ENCODE results near the gene PYGB. TPM values are rescaled to one million over a fixed set of nuclear protein-coding genes. Genes with fewer than 3 reads are reported as not detected.

PYGB gene
- 87.8 and 203 TPM in 2 replicates for total RNA-seq (ENCODE audit: low replicate concordance)

- DNase-seq (ENCODE audit: low read depth) = peak; percentile 81
- TF ChIP-seq, protein P1, sequence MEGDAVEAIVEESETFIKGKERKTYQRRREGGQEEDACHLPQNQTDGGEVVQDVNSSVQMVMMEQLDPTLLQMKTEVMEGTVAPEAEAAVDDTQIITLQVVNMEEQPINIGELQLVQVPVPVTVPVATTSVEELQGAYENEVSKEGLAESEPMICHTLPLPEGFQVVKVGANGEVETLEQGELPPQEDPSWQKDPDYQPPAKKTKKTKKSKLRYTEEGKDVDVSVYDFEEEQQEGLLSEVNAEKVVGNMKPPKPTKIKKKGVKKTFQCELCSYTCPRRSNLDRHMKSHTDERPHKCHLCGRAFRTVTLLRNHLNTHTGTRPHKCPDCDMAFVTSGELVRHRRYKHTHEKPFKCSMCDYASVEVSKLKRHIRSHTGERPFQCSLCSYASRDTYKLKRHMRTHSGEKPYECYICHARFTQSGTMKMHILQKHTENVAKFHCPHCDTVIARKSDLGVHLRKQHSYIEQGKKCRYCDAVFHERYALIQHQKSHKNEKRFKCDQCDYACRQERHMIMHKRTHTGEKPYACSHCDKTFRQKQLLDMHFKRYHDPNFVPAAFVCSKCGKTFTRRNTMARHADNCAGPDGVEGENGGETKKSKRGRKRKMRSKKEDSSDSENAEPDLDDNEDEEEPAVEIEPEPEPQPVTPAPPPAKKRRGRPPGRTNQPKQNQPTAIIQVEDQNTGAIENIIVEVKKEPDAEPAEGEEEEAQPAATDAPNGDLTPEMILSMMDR (IDR thresholded peaks at IDR 0.05; ENCODE audit: insufficient read depth, low read length) = no peak
Observed at GRCh38 chr20:25247956-25248785, at the start of gene PYGB. Gene PYGB (plus strand): TSS chr20:25248085. CDS start chr20:25248179, 94 bp downstream.

DNA sequence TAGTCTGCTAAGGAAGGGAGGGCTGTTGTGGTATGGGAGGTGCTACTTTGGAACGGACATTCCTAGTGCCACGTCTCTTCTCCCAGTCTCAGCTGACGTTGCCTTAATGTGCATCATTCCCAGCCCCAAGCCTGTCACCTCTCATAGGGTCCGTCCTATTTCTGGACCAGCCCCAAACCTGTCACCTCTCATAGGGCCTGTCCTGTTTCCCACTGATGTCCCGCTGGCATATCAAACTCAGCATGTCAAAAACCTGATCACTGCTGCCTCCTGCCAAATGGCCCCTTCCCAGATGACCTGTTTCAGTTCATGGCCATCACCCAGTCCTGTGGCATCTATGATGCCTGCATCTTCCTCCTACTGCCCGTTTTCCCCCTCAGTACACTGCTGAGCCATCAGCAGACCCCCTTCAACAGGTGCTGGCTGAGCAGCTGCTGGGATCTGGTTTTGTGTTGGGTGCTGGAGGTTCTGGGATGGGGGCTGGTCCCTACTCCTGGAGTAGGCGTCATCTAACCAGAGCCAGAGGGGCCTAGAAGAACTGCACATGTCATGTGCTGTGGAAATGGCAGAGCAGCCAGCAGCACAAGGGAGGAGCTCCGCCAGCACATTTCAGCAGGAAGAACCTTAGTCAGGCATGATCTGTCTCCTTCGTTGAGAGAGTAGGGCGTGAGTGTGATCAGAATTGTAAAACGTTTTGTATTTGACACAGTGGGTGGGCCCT is 49.1 kb upstream of the PYGB start:
- DNase-seq (ENCODE audit: low read depth) = peak; percentile 28
- TF ChIP-seq, protein P1 (IDR thresholded peaks at IDR 0.05; ENCODE audit: insufficient read depth, low read length) = no peak
- H3K4me3 ChIP-seq (ENCODE audit: low read depth, low read length) = no peak overlapping the region

More at GRCh38 chr20:25247956-25248785, at the start of gene PYGB:
- H3K4me3 ChIP-seq (ENCODE audit: low read depth, low read length) = peak within 1 kb of the TSS; percentile 75

- no peak overlapping the region for H3K4me3 ChIP-seq (ENCODE audit: low read depth, low read length)
- TF ChIP-seq, protein P1 (IDR thresholded peaks at IDR 0.05; ENCODE audit: insufficient read depth, low read length) = no peak
- DNase-seq (ENCODE audit: low read depth) = no peak
Observed at GRCh38 chr20:25199473-25200260, 48.2 kb upstream of the PYGB start.

DNA sequence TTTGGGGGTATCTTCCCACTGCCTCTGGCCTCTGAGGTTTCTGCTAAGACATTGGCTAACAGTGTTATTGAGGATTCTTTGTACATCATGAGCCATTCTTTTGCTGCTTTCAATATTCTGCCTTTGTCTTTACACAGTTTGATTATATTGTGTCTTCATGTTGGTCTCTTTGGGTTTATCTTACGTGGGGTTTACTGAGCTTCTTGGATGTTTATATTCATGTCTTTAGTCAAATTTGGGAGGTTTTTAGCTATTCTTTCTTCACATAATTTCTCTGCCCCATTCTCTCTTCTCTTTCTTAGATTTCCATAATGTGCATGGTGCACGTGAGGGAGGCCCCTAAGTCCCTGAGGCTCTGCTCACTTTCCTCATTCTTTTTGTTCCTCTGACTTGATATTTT is 44.8 kb upstream of the PYGB start:
- no peak for DNase-seq (ENCODE audit: low read depth)
- H3K4me3 ChIP-seq (ENCODE audit: low read depth, low read length) = no peak overlapping the region
- TF ChIP-seq, protein P1 (IDR thresholded peaks at IDR 0.05; ENCODE audit: insufficient read depth, low read length) = no peak

- TF ChIP-seq, protein P1 (IDR thresholded peaks at IDR 0.05; ENCODE audit: insufficient read depth, low read length) = no peak
- DNase-seq (ENCODE audit: low read depth) = no peak
- no peak overlapping the region for H3K4me3 ChIP-seq (ENCODE audit: low read depth, low read length)
Observed at GRCh38 chr20:25203871-25204320, 44.0 kb upstream of the PYGB start.

DNA sequence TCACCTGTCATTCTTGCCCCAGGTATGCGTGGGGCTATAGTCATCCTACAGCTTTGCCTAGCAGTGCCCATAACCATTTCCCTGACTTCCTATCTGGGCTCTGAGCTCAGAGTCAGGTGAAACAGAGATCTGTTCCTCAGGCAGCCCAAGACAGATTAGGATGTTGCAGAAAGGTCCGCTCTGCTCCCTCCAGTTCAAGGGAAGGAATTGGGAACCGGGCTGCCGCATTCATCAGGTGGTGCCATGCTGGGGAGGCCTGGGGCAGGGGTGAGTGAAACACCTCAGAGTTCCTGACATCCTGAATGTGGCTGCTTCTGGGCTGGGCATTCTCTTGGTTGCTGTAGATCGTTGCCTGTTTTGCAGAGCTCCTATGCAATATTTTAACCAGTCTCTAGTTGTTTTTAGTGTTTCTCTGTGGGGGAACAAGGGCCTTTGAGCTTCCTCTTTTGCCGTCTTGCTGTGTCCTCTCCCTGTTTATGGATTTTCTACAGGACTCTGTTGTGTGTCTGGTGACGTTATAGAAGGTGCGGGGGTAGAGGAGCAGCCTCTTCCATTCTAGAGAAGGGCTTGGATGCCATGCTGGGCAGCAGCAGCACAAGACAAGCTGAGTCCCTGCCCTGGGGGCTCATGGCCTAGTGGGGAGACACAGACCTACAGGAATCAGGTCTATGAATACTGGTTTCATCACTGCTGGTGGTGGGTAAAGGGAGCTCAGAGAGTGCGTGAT is 43.2 kb upstream of the PYGB start:
- DNase-seq (ENCODE audit: low read depth) = no peak
- no peak overlapping the region for H3K4me3 ChIP-seq (ENCODE audit: low read depth, low read length)
- TF ChIP-seq, protein P1 (IDR thresholded peaks at IDR 0.05; ENCODE audit: insufficient read depth, low read length) = no peak
